ENCODE data around the gene SERF1A.
"Not testable (repeated sequence)": the region's sequence is repeated elsewhere in the genome, so short reads cannot be mapped to it uniquely, and the experiment has no call there.

DNA sequence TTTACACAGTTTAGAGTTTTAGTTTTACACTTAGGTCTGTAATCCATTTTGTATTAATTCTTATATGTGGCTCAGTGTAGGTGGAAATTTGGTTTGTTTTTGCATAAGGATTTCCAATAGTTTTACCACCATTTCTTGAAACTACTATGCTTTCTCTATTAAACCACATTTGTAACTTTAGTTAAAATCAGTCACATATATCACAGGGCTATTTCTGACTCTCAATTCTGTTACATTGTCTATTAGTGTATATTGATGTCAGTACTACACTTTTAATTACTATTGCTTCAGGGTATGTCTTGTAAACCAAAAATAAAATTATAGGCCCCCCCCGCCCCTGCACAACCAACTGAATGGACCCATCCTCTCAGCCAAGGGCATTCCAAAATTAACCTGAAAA, 32.1 kb downstream of the SERF1A start:
- not testable (repeated sequence) for TF ChIP-seq POLR2A (IDR thresholded peaks at IDR 0.05; ENCODE audit: low read depth)
- TF ChIP-seq, protein P1, sequence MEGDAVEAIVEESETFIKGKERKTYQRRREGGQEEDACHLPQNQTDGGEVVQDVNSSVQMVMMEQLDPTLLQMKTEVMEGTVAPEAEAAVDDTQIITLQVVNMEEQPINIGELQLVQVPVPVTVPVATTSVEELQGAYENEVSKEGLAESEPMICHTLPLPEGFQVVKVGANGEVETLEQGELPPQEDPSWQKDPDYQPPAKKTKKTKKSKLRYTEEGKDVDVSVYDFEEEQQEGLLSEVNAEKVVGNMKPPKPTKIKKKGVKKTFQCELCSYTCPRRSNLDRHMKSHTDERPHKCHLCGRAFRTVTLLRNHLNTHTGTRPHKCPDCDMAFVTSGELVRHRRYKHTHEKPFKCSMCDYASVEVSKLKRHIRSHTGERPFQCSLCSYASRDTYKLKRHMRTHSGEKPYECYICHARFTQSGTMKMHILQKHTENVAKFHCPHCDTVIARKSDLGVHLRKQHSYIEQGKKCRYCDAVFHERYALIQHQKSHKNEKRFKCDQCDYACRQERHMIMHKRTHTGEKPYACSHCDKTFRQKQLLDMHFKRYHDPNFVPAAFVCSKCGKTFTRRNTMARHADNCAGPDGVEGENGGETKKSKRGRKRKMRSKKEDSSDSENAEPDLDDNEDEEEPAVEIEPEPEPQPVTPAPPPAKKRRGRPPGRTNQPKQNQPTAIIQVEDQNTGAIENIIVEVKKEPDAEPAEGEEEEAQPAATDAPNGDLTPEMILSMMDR (IDR thresholded peaks at IDR 0.05), result not testable (repeated sequence)
